Kidney (tissue), 14 donors: ENCODE measurements around the gene ADAM8. TPM values are rescaled to one million over a fixed set of nuclear protein-coding genes. Genes with fewer than 3 reads are reported as not detected.

Experiments
- DNase-seq, 5 donors: peaks; one replicate each; pipeline ENCODE4 v3.0.0-alpha.2; 2013 to 2020
- FAIRE-seq: peaks from 2 replicates; lab custom pipeline; 2012; peaks lifted over from hg19 to GRCh38; lab: Jason Lieb, UNC
- H3K27ac ChIP-seq, 2 donors: one replicate each; pipeline ENCODE4 v1.7.0; 2013; ENCODE audit warnings: low read depth in 2 of 2, low read length in 2 of 2, inconsistent platforms in 1 of 2
- H3K27me3 ChIP-seq: one replicate; pipeline ENCODE4 v1.7.1; 2013; ENCODE audit warnings: low read length, inconsistent platforms; ENCODE audit not compliant: control insufficient read depth, insufficient read depth
- H3K36me3 ChIP-seq, 3 donors: one replicate each; pipeline versions ENCODE4 v1.7.0 to v1.7.1; 2013; ENCODE audit warnings: low read length in 3 of 3, control low read depth in 1 of 3, inconsistent platforms in 1 of 3; ENCODE audit not compliant: insufficient read depth in 3 of 3, control insufficient read depth in 2 of 3
- H3K4me1 ChIP-seq, 3 donors: one replicate each; pipeline versions ENCODE4 v1.7.0 to v1.7.1; 2013; ENCODE audit warnings: low read length in 3 of 3, inconsistent platforms in 1 of 3, low read depth in 1 of 3; ENCODE audit not compliant: control insufficient read depth in 2 of 3, insufficient read depth in 2 of 3
- H3K4me3 ChIP-seq, 3 donors: one replicate each; pipeline versions ENCODE4 v1.7.0 to v1.8.1; 2013; ENCODE audit warnings: low read length in 3 of 3, control low read depth in 1 of 3, inconsistent platforms in 1 of 3
- H3K9ac ChIP-seq, 3 donors: one replicate each; pipeline versions ENCODE4 v1.7.0 to v1.7.1; 2013; ENCODE audit warnings: low read length in 3 of 3, control low read depth in 1 of 3, inconsistent platforms in 1 of 3
- H3K9me3 ChIP-seq, 3 donors: one replicate each; pipeline versions ENCODE4 v1.7.0 to v1.7.1; 2013; ENCODE audit warnings: low read length in 3 of 3, control low read depth in 1 of 3, inconsistent platforms in 1 of 3; ENCODE audit not compliant: control insufficient read depth in 2 of 3, insufficient read depth in 1 of 3
- CTCF ChIP-seq: IDR thresholded peaks from 3 replicates; pipeline ENCODE4 v1.5.1; 2012; ENCODE audit warnings: mild to moderate bottlenecking, moderate library complexity, borderline replicate concordance; ENCODE audit not compliant: insufficient read depth; ENCODE audit errors: extremely low read depth
- intact Hi-C: fragments of 100-400 bp; cut with DNase I; formaldehyde crosslinking; loops from one replicate; pipeline ENCODE4 v1.11.1; 2022
- polyA plus RNA-seq: library from polyadenylated mRNA; stranded (reverse); fragments of 350-450 nt; fragmentation: Illumina TruSeq; extraction: RNeasy Lipid Tissue Mini Kit (QIAGEN cat#74804); gene quantifications from one replicate; pipeline ENCODE4 v1.2.3, GENCODE V29; 2014; ENCODE audit warnings: low read depth, low replicate concordance; ENCODE audit not compliant: insufficient read depth
- total RNA-seq: library from RNA; stranded (reverse); fragmentation: NEBNext Ultra II Directional; extraction: Animal tissue kit (Norgen Biotek cat#: 25700); gene quantifications from one replicate; pipeline ENCODE4 v1.2.1, GENCODE V29; 2021
- donor health status: control.
- donor health status: control.
- donor health status: control.
- donor health status: control.
- donor health status: control.
- donor health status: DM: yes; HTN: yes; CAD: no.
- donor health status: Normal renal cell carcinoma (clear cell type).

Gene ADAM8
- total and polyA plus RNA-seq, 2 donors from 2014 or later = 3.4 to 16.6 TPM

DNA sequence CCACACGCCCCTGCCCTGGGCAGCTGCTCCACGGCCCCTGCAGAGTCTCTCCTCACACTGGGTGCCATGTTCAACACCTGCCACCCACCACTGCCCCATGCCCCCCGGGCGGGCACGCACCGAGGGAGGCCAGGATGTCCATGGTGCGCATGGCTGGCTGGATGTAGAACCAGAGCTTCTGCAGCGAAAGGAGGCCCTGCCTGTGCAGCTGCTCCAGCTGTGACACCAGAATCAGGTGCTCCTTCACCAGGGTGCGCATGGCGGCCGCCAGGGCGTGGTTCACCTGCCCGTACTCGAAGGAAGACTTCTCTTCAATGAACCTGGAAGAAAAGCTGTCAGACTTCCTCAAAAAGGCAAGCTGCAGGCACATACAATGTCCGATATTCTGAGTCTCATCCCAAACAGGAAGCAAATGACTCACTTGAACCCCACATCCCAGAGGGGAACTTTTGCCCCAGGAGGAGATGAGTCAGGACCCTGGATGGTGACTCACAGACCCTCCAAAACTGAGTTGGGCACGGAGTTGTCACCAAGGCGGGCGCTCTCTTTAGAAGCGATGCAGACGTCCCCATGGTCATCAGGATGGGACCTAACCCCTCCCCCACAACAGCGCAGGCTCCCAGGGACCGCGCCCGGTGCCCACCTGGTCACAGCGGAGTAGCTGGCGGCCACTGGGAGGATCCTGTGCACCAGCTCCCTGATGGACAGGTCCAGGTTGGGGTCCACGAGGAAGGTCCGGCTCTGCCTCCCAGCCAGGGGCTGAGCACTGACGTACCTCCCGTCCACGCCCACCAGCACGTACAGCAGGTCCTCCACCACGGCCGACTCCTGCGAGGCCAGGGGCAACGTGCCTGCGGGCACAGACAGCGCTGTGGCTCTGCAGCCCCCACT lies 16.5 kb upstream of the ADAM8 start:
- no peak for DNase-seq
- intact Hi-C loops = no loop called here
- no peak for FAIRE-seq
- Histone ChIP-seq H3K27me3 (no peaks in the 10 kb centered on the region), H3K4me1 (no peaks in the 10 kb centered on the region), H3K9ac (no peak overlapping the region), H3K36me3 (peaks cover 2 to 71% (median 37%) of the 10 kb centered on the region in 3 donors), H3K27ac (no peak overlapping the region), H3K4me3 (no peak overlapping the region), H3K9me3 (no peaks in the 10 kb centered on the region)
- no peak for TF ChIP-seq CTCF

DNA sequence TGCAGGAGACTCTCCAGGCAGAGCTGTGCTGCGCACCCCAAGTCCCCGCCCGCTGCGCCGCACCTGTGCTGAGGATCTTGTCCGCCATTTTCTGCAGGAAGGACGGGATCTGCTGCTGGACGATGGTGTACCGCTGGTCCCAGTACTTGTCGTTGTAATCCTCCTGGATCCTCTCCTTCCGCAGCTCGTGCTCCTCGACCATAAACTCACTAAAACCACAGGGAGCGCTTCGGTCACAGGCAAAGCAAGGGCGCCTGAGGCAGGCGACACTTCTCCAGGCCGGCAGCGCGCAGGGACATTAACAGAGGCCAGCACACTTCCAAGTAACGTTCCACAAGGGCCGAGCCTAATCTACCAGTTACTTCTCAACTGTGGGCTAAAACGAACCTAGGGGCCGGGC lies 13.1 kb upstream of the ADAM8 start:
- Histone ChIP-seq H3K27me3 (no peaks in the 10 kb centered on the region), H3K9me3 (no peaks in the 10 kb centered on the region), H3K4me1 (no peaks in the 10 kb centered on the region), H3K36me3 (peaks cover 0 to 58% (median 26%) of the 10 kb centered on the region in 3 donors), H3K4me3 (no peak overlapping the region), H3K9ac (no peak overlapping the region), H3K27ac (no peak overlapping the region)
- FAIRE-seq = no peak
- no peak for DNase-seq
- intact Hi-C loops = no loop called here
- no peak for TF ChIP-seq CTCF

DNA sequence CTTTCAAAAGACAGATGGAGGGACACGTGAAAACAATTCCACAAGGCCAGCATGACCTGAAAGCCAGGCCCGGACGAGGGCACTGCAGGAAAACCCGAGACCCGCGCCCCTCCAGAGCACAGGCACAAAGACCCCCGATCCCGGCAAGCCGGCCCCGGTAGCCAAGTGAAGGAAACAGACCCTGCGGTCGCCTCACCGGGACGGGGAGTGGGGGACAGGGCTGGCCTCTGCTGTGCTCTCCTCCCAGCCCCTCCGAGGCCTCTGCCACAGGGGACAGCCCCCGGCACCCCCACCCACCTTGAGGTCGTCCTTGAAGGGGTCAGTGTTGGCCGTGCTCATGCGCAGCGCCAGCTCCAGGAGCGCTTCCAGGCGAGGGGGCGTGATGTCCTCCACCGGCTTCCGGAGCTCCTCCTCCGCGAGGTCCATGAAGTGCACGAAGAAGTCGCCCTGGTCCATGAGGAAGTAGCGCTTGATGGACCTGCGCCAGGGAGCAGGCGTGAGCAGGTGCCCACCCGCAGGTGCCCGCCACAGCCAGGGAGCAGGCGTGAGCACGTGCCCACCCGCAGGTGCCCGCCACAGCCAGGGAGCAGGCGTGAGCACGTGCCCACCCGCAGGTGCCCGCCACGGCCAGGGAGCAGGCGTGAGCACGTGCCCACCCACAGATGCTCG lies 11.3 kb upstream of the ADAM8 start:
- FAIRE-seq = no peak
- intact Hi-C loops = no loop called here
- TF ChIP-seq CTCF = no peak
- Histone ChIP-seq H3K27ac (no peak overlapping the region), H3K27me3 (no peaks in the 10 kb centered on the region), H3K9me3 (no peaks in the 10 kb centered on the region), H3K4me1 (no peaks in the 10 kb centered on the region), H3K4me3 (no peak overlapping the region), H3K9ac (no peak overlapping the region), H3K36me3 (peaks cover 0 to 49% (median 31%) of the 10 kb centered on the region in 3 donors)
- no peak for DNase-seq
